Measurements from ENCODE around the gene PPP1R12C. TPM values are rescaled to one million over a fixed set of nuclear protein-coding genes. Genes with fewer than 3 reads are reported as not detected.

The PPP1R12C gene
- total RNA-seq, 2 experiments from 2014 or later, result 123 to 136 TPM

GRCh38 chr19:55132453-55133129 lies 15.2 kb upstream of the PPP1R12C start:
- H3K4me3 ChIP-seq (ENCODE audit: low read length), result no peak overlapping the region
- POLR2A ChIA-PET, result no interaction called here
- no peak for TF ChIP-seq CTCF (IDR thresholded peaks at IDR 0.05)
- H3K27me3 Mint-ChIP-seq, result peaks cover 49% of the 10 kb centered on the region
- intact Hi-C loops (cut with DNase I, micrococcal nuclease), result no loop called here
- H3K27ac Mint-ChIP-seq, result no peak overlapping the region
- H3K36me3 Mint-ChIP-seq (ENCODE audit: low read depth), result no peaks in the 10 kb centered on the region
- no peaks in the 10 kb centered on the region for H3K4me1 Mint-ChIP-seq (ENCODE audit: low read depth)
- H3K9me3 ChIP-seq (ENCODE audit: control insufficient read depth in 1 of 2, insufficient read depth in 1 of 2, low read length in 2 of 2), result peaks cover 0 to 6% of the 10 kb centered on the region in 2 experiments
- no peaks in the 10 kb centered on the region for H3K9me3 Mint-ChIP-seq
- CTCF ChIA-PET, result no interaction called here
- peaks cover 26 to 27% of the 10 kb centered on the region in 2 experiments for H3K27me3 ChIP-seq (ENCODE audit: control insufficient read depth in 1 of 2, insufficient read depth in 2 of 2, low read length in 2 of 2)
- DNase-seq (no peak), ATAC-seq (ENCODE audit: poor library complexity) (no peak)
- no peaks in the 10 kb centered on the region for H3K4me1 ChIP-seq (ENCODE audit: insufficient read depth, low read length)
- H3K36me3 ChIP-seq (ENCODE audit: insufficient read depth, low read length), result no peaks in the 10 kb centered on the region
- H3K27ac ChIP-seq (ENCODE audit: low read depth in 1 of 2, low read length in 2 of 2), result no peak overlapping the region
- H3K4me3 Mint-ChIP-seq, result no peak overlapping the region

GRCh38 chr19:55131421-55131820 lies 14.0 kb upstream of the PPP1R12C start:
- CTCF ChIA-PET, result no interaction called here
- H3K4me3 Mint-ChIP-seq, result no peak overlapping the region
- no peak for TF ChIP-seq CTCF (IDR thresholded peaks at IDR 0.05)
- Histone ChIP-seq H3K4me3 (ENCODE audit: low read length) (no peak overlapping the region), H3K4me1 (ENCODE audit: insufficient read depth, low read length) (no peaks in the 10 kb centered on the region), H3K9me3 (ENCODE audit: control insufficient read depth in 1 of 2, insufficient read depth in 1 of 2, low read length in 2 of 2) (peaks cover 0 to 6% of the 10 kb centered on the region in 2 experiments), H3K27ac (ENCODE audit: low read depth in 1 of 2, low read length in 2 of 2) (no peak overlapping the region), H3K27me3 (ENCODE audit: control insufficient read depth in 1 of 2, insufficient read depth in 2 of 2, low read length in 2 of 2) (peaks cover 20 to 22% of the 10 kb centered on the region in 2 experiments), H3K36me3 (ENCODE audit: insufficient read depth, low read length) (no peaks in the 10 kb centered on the region)
- POLR2A ChIA-PET, result no interaction called here
- H3K27me3 Mint-ChIP-seq, result peaks cover 55% of the 10 kb centered on the region
- H3K27ac Mint-ChIP-seq, result no peak overlapping the region
- ATAC-seq (ENCODE audit: poor library complexity) (no peak), DNase-seq (no peak)
- H3K36me3 Mint-ChIP-seq (ENCODE audit: low read depth), result no peaks in the 10 kb centered on the region
- H3K9me3 Mint-ChIP-seq, result no peaks in the 10 kb centered on the region
- H3K4me1 Mint-ChIP-seq (ENCODE audit: low read depth), result no peaks in the 10 kb centered on the region
- intact Hi-C loops (cut with DNase I, micrococcal nuclease), result loop anchor here in 1 of 2 experiments (2.0 kb wide), 1 partner anchor 65 kb away; no protein-coding TSS in a partner anchor

- Mint-ChIP-seq H3K27ac (peak overlapping the region; percentile 71), H3K9me3 (no peaks in the 10 kb centered on the region), H3K27me3 (peaks cover 7% of the 10 kb centered on the region), H3K4me1 (ENCODE audit: low read depth) (peaks cover 37% of the 10 kb centered on the region), H3K4me3 (peak overlapping the region; percentile 92), H3K36me3 (ENCODE audit: low read depth) (peaks cover 16% of the 10 kb centered on the region)
- Histone ChIP-seq H3K27ac (ENCODE audit: low read depth in 1 of 2, low read length in 2 of 2) (no peak overlapping the region), H3K4me3 (ENCODE audit: low read length) (no peak overlapping the region), H3K4me1 (ENCODE audit: insufficient read depth, low read length) (peaks cover 46% of the 10 kb centered on the region), H3K36me3 (ENCODE audit: insufficient read depth, low read length) (peaks cover 6% of the 10 kb centered on the region), H3K9me3 (ENCODE audit: control insufficient read depth in 1 of 2, insufficient read depth in 1 of 2, low read length in 2 of 2) (peaks cover 0 to 3% of the 10 kb centered on the region in 2 experiments), H3K27me3 (ENCODE audit: control insufficient read depth in 1 of 2, insufficient read depth in 2 of 2, low read length in 2 of 2) (no peaks in the 10 kb centered on the region)
- ATAC-seq (ENCODE audit: poor library complexity) (no peak), DNase-seq (peak in 5 of 14 experiments; percentile 14 to 65 (median 24))
- ChIA-PET CTCF (interaction anchor here (1.1 kb wide), 1 partner anchor 173 kb away, joined by 3 read pairs; no protein-coding TSS in a partner anchor), POLR2A (interaction anchor here (1.7 kb wide), 1 partner anchor 56 kb away, joined by 5 read pairs; the partner anchor contains the start of gene RDH13)
- intact Hi-C loops (cut with DNase I, micrococcal nuclease), result loop anchor here in 1 of 2 experiments (2.0 to 5.0 kb wide), 4 partner anchors 117 to 538 kb away; partner anchors contain the start of gene U2AF2
- no peak for TF ChIP-seq CTCF (IDR thresholded peaks at IDR 0.05)
These were observed 1.6 kb upstream of the PPP1R12C start for GRCh38 chr19:55119053-55119452.

All from CD4-positive, alpha-beta T cell (primary cell).